Liver (tissue), 9 donors: Measurements from ENCODE around the gene SMIM31. TPM values are rescaled to one million over a fixed set of nuclear protein-coding genes. Genes with fewer than 3 reads are reported as not detected.

ENCODE experiments used
- DNase-seq: peaks from one replicate; pipeline ENCODE4 v3.0.0-alpha.2; 2017; ENCODE audit warnings: low spot score
- H3K27ac ChIP-seq, 2 donors: one replicate each; pipeline ENCODE4 v1.7.0; 2013; ENCODE audit warnings: inconsistent platforms in 2 of 2, low read length in 2 of 2, control low read depth in 1 of 2, low read depth in 1 of 2, mild to moderate bottlenecking in 1 of 2
- H3K27me3 ChIP-seq, 4 donors: one replicate each; pipeline versions ENCODE4 v1.6.1 to v1.7.0; 2013; ENCODE audit warnings: low read length in 3 of 4, inconsistent platforms in 1 of 4, mild to moderate bottlenecking in 1 of 4, moderate library complexity in 1 of 4; ENCODE audit not compliant: control insufficient read depth in 4 of 4, insufficient read depth in 4 of 4
- H3K36me3 ChIP-seq, 4 donors: one replicate each; pipeline versions ENCODE4 v1.6.1 to v1.7.0; 2013; ENCODE audit warnings: low read length in 3 of 4, mild to moderate bottlenecking in 3 of 4, low read depth in 1 of 4, moderate library complexity in 1 of 4; ENCODE audit not compliant: control insufficient read depth in 4 of 4, insufficient read depth in 3 of 4
- H3K4me1 ChIP-seq, 4 donors: one replicate each; pipeline versions ENCODE4 v1.6.1 to v1.7.0; 2013; ENCODE audit warnings: low read length in 3 of 4, mild to moderate bottlenecking in 3 of 4, moderate library complexity in 1 of 4; ENCODE audit not compliant: control insufficient read depth in 4 of 4, insufficient read depth in 4 of 4
- H3K4me3 ChIP-seq, 3 donors: one replicate each; pipeline versions ENCODE4 v1.6.1 to v1.7.0; 2013; ENCODE audit warnings: low read length in 3 of 3, control low read depth in 1 of 3, low read depth in 1 of 3, mild to moderate bottlenecking in 1 of 3
- H3K9ac ChIP-seq, 2 donors: one replicate each; pipeline ENCODE4 v1.7.0; 2013; ENCODE audit warnings: low read length in 2 of 2, mild to moderate bottlenecking in 2 of 2, moderate library complexity in 2 of 2, control low read depth in 1 of 2, low read depth in 1 of 2
- H3K9me3 ChIP-seq, 4 donors: one replicate each; pipeline versions ENCODE4 v1.6.1 to v1.7.0; 2013; ENCODE audit warnings: low read length in 3 of 4; ENCODE audit not compliant: control insufficient read depth in 4 of 4
- EGR1 ChIP-seq, 2 donors: IDR thresholded peaks; 2 replicates each; pipeline ENCODE4 v1.6.1; 2016 to 2018; ENCODE audit warnings: antibody characterized with exemption in 2 of 2, low read depth in 2 of 2
- FOXA2 ChIP-seq: IDR thresholded peaks from 2 replicates; pipeline ENCODE4 v1.6.1; 2016; ENCODE audit warnings: antibody characterized with exemption
- GABPA ChIP-seq, 2 donors: IDR thresholded peaks in 1 of 2; conservative IDR thresholded peaks in 1 of 2; 2 replicates each; pipeline ENCODE4 v1.6.1; 2016; ENCODE audit warnings: antibody characterized with exemption in 2 of 2, mild to moderate bottlenecking in 1 of 2, moderate library complexity in 1 of 2
- HNF4A ChIP-seq, 2 donors: conservative IDR thresholded peaks; 2 replicates each; pipeline ENCODE4 v1.6.1; 2016; ENCODE audit warnings: antibody characterized with exemption in 2 of 2, mild to moderate bottlenecking in 2 of 2
- JUND ChIP-seq, 2 donors: IDR thresholded peaks; 2 replicates each; pipeline ENCODE4 v1.6.1; 2016; ENCODE audit warnings: antibody characterized with exemption in 2 of 2
- NR2F2 ChIP-seq: IDR thresholded peaks from 2 replicates; pipeline ENCODE4 v1.6.1; 2016; ENCODE audit warnings: antibody characterized with exemption
- RAD21 ChIP-seq, 2 donors: IDR thresholded peaks; 2 replicates each; pipeline ENCODE4 v1.6.1; 2016; ENCODE audit warnings: antibody characterized with exemption in 2 of 2, mild to moderate bottlenecking in 2 of 2
- RXRA ChIP-seq, 2 donors: IDR thresholded peaks; 2 replicates each; pipeline ENCODE4 v1.6.1; 2017 to 2018; ENCODE audit warnings: antibody characterized with exemption in 2 of 2, mild to moderate bottlenecking in 1 of 2
- SP1 ChIP-seq: IDR thresholded peaks from 2 replicates; pipeline ENCODE4 v1.6.1; 2018; ENCODE audit warnings: antibody characterized with exemption, mild to moderate bottlenecking
- TAF1 ChIP-seq: conservative IDR thresholded peaks from 2 replicates; pipeline ENCODE4 v1.6.1; 2016; ENCODE audit warnings: antibody characterized with exemption, mild to moderate bottlenecking
- ZBTB33 ChIP-seq: IDR thresholded peaks from 2 replicates; pipeline ENCODE4 v1.6.1; 2016; ENCODE audit warnings: antibody characterized with exemption
- WGBS: extraction: QIAGEN DNeasy Blood & Tissue Kit; methylation state at CpG from one replicate; pipeline ENCODE4 v1.1.7; 2013; 5-methylcytosine and 5-hydroxymethylcytosine counted together
- polyA plus RNA-seq, 2 donors: library from polyadenylated mRNA; stranded (reverse) in 1 of 2; unstranded in 1 of 2; fragments of 200-250 nt in 1 of 2; fragments of >200 nt in 1 of 2; fragmentation: Nextera tagmentation in 1 of 2; extraction: Ambion mirVana in 1 of 2; gene quantifications; one replicate each; pipeline versions ENCODE4 v1.2.1 to v1.2.3, GENCODE V29; 2013 to 2015
- total RNA-seq, 2 donors: library from RNA; depleted of rRNA; stranded (reverse); fragments of >200 nt; gene quantifications; one replicate each; pipeline ENCODE4 v1.2.3, GENCODE V29; 2014
- TF ChIP-seq, protein P1 (sequence below): IDR thresholded peaks from 2 replicates; pipeline ENCODE4 v1.6.1; 2016; ENCODE audit warnings: antibody characterized with exemption
- TF ChIP-seq, protein P2 (sequence below): fragments of 150-350 bp; IDR thresholded peaks from 2 replicates; pipeline ENCODE4 v1.5.1; 2017; ENCODE audit warnings: improper control_type of control experiment, low read depth, low read length; ENCODE audit not compliant: missing input control
- TF ChIP-seq, protein P3 (sequence below): IDR thresholded peaks from 2 replicates; pipeline ENCODE4 v1.6.1; 2016; ENCODE audit warnings: antibody characterized with exemption, mild to moderate bottlenecking
- donor health status: healthy.
- donor health status: healthy.
- donor health status: healthy.
- donor health status: healthy.
- donor health status: healthy.

The SMIM31 gene
- total and polyA plus RNA-seq, 4 donors, result not detected

- TF ChIP-seq SP1, result no peak
- no peak for TF ChIP-seq NR2F2
- TF ChIP-seq ZBTB33, result no peak
- no peak for TF ChIP-seq TAF1
- no peak for TF ChIP-seq JUND (IDR thresholded peaks at IDR 0.05)
- no peak for TF ChIP-seq EGR1 (IDR thresholded peaks at IDR 0.05; ENCODE audit: low read depth in 2 of 2)
- TF ChIP-seq, protein P1, sequence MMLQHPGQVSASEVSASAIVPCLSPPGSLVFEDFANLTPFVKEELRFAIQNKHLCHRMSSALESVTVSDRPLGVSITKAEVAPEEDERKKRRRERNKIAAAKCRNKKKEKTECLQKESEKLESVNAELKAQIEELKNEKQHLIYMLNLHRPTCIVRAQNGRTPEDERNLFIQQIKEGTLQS, result no peak
- TF ChIP-seq RAD21 (IDR thresholded peaks at IDR 0.05), result no peak
- TF ChIP-seq, protein P2, sequence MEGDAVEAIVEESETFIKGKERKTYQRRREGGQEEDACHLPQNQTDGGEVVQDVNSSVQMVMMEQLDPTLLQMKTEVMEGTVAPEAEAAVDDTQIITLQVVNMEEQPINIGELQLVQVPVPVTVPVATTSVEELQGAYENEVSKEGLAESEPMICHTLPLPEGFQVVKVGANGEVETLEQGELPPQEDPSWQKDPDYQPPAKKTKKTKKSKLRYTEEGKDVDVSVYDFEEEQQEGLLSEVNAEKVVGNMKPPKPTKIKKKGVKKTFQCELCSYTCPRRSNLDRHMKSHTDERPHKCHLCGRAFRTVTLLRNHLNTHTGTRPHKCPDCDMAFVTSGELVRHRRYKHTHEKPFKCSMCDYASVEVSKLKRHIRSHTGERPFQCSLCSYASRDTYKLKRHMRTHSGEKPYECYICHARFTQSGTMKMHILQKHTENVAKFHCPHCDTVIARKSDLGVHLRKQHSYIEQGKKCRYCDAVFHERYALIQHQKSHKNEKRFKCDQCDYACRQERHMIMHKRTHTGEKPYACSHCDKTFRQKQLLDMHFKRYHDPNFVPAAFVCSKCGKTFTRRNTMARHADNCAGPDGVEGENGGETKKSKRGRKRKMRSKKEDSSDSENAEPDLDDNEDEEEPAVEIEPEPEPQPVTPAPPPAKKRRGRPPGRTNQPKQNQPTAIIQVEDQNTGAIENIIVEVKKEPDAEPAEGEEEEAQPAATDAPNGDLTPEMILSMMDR, result no peak
- TF ChIP-seq GABPA (IDR thresholded peaks at IDR 0.05 in 1 of 2, conservative IDR thresholded peaks at IDR 0.05 in 1 of 2), result no peak
- H3K36me3 ChIP-seq, result no peaks in the 10 kb centered on the region
- no peak for DNase-seq
- WGBS, result 75% methylated on average over 3 of the region's 3 CpGs
- no peaks in the 10 kb centered on the region for H3K9me3 ChIP-seq
- no peak overlapping the region for H3K27ac ChIP-seq
- H3K4me3 ChIP-seq, result no peak overlapping the region
- no peak overlapping the region for H3K9ac ChIP-seq
- H3K4me1 ChIP-seq, result no peaks in the 10 kb centered on the region
- H3K27me3 ChIP-seq, result peaks cover 0 to 7% (median 0%) of the 10 kb centered on the region in 4 donors
These were observed 48.5 kb downstream of the SMIM31 start for GRCh38 chr4:164802301-164802901.

- H3K9me3 ChIP-seq, result no peaks in the 10 kb centered on the region
- 95% methylated on average over 8 of the region's 8 CpGs for WGBS
- no peak for TF ChIP-seq EGR1 (IDR thresholded peaks at IDR 0.05; ENCODE audit: low read depth in 2 of 2)
- no peak for TF ChIP-seq JUND (IDR thresholded peaks at IDR 0.05)
- TF ChIP-seq, protein P2, result no peak
- no peak for TF ChIP-seq RXRA (IDR thresholded peaks at IDR 0.05)
- no peak for TF ChIP-seq SP1
- TF ChIP-seq GABPA (IDR thresholded peaks at IDR 0.05 in 1 of 2, conservative IDR thresholded peaks at IDR 0.05 in 1 of 2), result no peak
- no peak for TF ChIP-seq HNF4A (conservative IDR thresholded peaks at IDR 0.05)
- no peak for TF ChIP-seq ZBTB33
- TF ChIP-seq, protein P1, result no peak
- no peak for TF ChIP-seq FOXA2
- TF ChIP-seq, protein P3, sequence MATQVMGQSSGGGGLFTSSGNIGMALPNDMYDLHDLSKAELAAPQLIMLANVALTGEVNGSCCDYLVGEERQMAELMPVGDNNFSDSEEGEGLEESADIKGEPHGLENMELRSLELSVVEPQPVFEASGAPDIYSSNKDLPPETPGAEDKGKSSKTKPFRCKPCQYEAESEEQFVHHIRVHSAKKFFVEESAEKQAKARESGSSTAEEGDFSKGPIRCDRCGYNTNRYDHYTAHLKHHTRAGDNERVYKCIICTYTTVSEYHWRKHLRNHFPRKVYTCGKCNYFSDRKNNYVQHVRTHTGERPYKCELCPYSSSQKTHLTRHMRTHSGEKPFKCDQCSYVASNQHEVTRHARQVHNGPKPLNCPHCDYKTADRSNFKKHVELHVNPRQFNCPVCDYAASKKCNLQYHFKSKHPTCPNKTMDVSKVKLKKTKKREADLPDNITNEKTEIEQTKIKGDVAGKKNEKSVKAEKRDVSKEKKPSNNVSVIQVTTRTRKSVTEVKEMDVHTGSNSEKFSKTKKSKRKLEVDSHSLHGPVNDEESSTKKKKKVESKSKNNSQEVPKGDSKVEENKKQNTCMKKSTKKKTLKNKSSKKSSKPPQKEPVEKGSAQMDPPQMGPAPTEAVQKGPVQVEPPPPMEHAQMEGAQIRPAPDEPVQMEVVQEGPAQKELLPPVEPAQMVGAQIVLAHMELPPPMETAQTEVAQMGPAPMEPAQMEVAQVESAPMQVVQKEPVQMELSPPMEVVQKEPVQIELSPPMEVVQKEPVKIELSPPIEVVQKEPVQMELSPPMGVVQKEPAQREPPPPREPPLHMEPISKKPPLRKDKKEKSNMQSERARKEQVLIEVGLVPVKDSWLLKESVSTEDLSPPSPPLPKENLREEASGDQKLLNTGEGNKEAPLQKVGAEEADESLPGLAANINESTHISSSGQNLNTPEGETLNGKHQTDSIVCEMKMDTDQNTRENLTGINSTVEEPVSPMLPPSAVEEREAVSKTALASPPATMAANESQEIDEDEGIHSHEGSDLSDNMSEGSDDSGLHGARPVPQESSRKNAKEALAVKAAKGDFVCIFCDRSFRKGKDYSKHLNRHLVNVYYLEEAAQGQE, result no peak
- no peaks in the 10 kb centered on the region for H3K4me1 ChIP-seq
- H3K4me3 ChIP-seq, result no peak overlapping the region
- no peak overlapping the region for H3K9ac ChIP-seq
- H3K27me3 ChIP-seq, result peaks cover 0 to 5% (median 0%) of the 10 kb centered on the region in 4 donors
- no peaks in the 10 kb centered on the region for H3K36me3 ChIP-seq
- DNase-seq, result no peak
- no peak overlapping the region for H3K27ac ChIP-seq
These were observed 49.8 kb downstream of the SMIM31 start for GRCh38 chr4:164803702-164804101.
